ENCODE data around the gene ADAM8.
"Not testable (repeated sequence)": the region's sequence is repeated elsewhere in the genome, so short reads cannot be mapped to it uniquely, and the experiment has no call there.

ADAM8 gene

GRCh38 chr10:133276435-133277201 is at the start of gene ADAM8:
TSS of gene ADAM8 (minus strand) at chr10:133276868. CDS start at chr10:133276817, 51 bp downstream.
- no peak for DNase-seq

GRCh38 chr10:133326223-133326551 is 49.5 kb upstream of the ADAM8 start:
- no peak for DNase-seq

GRCh38 chr10:133325440-133326222 is 49.0 kb upstream of the ADAM8 start:
- DNase-seq, result peak; percentile 13

GRCh38 chr10:133324857-133325260 is 48.2 kb upstream of the ADAM8 start:
- no peak for DNase-seq

- peak; percentile 74 for DNase-seq
Measured at GRCh38 chr10:133324198-133324792, 47.6 kb upstream of the ADAM8 start.

- not testable (repeated sequence) for DNase-seq
Measured at GRCh38 chr10:133322064-133322709, 45.5 kb upstream of the ADAM8 start.

- DNase-seq, result not testable (repeated sequence)
Measured at GRCh38 chr10:133320852-133321422, 44.3 kb upstream of the ADAM8 start.

GRCh38 chr10:133318494-133319127 is 41.9 kb upstream of the ADAM8 start:
- peak; percentile 58 for DNase-seq

- no peak for DNase-seq
Measured at GRCh38 chr10:133316732-133317131, 40.1 kb upstream of the ADAM8 start.

GRCh38 chr10:133316266-133316665 is 39.6 kb upstream of the ADAM8 start:
- no peak for DNase-seq

- no peak for DNase-seq
Measured at GRCh38 chr10:133315847-133316246, 39.2 kb upstream of the ADAM8 start.

GRCh38 chr10:133314911-133315310 is 38.2 kb upstream of the ADAM8 start:
- DNase-seq, result no peak

GRCh38 chr10:133313192-133313591 is 36.5 kb upstream of the ADAM8 start:
- DNase-seq, result no peak

GRCh38 chr10:133312769-133313145 is 36.1 kb upstream of the ADAM8 start:
- no peak for DNase-seq

GRCh38 chr10:133312016-133312768 is 35.5 kb upstream of the ADAM8 start:
- no peak for DNase-seq

GRCh38 chr10:133311570-133311969 is 34.9 kb upstream of the ADAM8 start:
- DNase-seq, result no peak

GRCh38 chr10:133310789-133311188 is 34.1 kb upstream of the ADAM8 start:
- DNase-seq, result no peak

GRCh38 chr10:133310399-133310755 is 33.7 kb upstream of the ADAM8 start:
- DNase-seq, result no peak

GRCh38 chr10:133309720-133310398 is 33.2 kb upstream of the ADAM8 start:
- peak; percentile 52 for DNase-seq

GRCh38 chr10:133309100-133309719 is 32.5 kb upstream of the ADAM8 start:
- peak; percentile 72 for DNase-seq

All from NCI-H1092 treated with DMSO at 0.1 percent for 48 hours (cell line).